ENCODE data around the gene EMP2.

- TF ChIP-seq, protein P1, sequence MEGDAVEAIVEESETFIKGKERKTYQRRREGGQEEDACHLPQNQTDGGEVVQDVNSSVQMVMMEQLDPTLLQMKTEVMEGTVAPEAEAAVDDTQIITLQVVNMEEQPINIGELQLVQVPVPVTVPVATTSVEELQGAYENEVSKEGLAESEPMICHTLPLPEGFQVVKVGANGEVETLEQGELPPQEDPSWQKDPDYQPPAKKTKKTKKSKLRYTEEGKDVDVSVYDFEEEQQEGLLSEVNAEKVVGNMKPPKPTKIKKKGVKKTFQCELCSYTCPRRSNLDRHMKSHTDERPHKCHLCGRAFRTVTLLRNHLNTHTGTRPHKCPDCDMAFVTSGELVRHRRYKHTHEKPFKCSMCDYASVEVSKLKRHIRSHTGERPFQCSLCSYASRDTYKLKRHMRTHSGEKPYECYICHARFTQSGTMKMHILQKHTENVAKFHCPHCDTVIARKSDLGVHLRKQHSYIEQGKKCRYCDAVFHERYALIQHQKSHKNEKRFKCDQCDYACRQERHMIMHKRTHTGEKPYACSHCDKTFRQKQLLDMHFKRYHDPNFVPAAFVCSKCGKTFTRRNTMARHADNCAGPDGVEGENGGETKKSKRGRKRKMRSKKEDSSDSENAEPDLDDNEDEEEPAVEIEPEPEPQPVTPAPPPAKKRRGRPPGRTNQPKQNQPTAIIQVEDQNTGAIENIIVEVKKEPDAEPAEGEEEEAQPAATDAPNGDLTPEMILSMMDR (IDR thresholded peaks at IDR 0.05): no peak
- TF ChIP-seq POLR2A (IDR thresholded peaks at IDR 0.05): no peak
Observed at GRCh38 chr16:10592611-10593010, 12.2 kb upstream of the EMP2 start.

All from vagina (tissue), 2 donors.